Psoas muscle (tissue), 8 donors: ENCODE measurements around the gene HBP1. TPM values are rescaled to one million over a fixed set of nuclear protein-coding genes. Genes with fewer than 3 reads are reported as not detected.

ENCODE experiments used
- ATAC-seq, 4 donors: fragments of 200-7000 bp; cut with Tn5 transposase; one replicate each; pipeline ENCODE4 v1.9.1; 2020; ENCODE audit warnings: moderate library complexity in 3 of 4, mild to moderate bottlenecking in 2 of 4
- DNase-seq, 2 donors: peaks; one replicate each; pipeline ENCODE4 v3.0.0-alpha.2; 2020
- H3K27ac ChIP-seq: fragments of 200-600 bp; one replicate; pipeline ENCODE4 v1.8.0; 2022
- H3K27me3 ChIP-seq, 3 donors: fragments of 200-600 bp in 1 of 3; one replicate each; pipeline versions ENCODE4 v1.6.1 to v1.8.0; 2013 to 2022; ENCODE audit warnings: low read length in 2 of 3, mild to moderate bottlenecking in 2 of 3, moderate library complexity in 1 of 3; ENCODE audit not compliant: insufficient read depth in 3 of 3
- H3K36me3 ChIP-seq, 2 donors: fragments of 200-600 bp in 1 of 2; one replicate each; pipeline versions ENCODE4 v1.6.1 to v1.8.0; 2013 to 2022; ENCODE audit warnings: low read depth in 1 of 2, mild to moderate bottlenecking in 1 of 2, moderate library complexity in 1 of 2; ENCODE audit not compliant: insufficient read depth in 1 of 2
- H3K4me1 ChIP-seq: fragments of 200-600 bp; one replicate; pipeline ENCODE4 v1.8.0; 2022
- H3K4me3 ChIP-seq: fragments of 200-600 bp; one replicate; pipeline ENCODE4 v1.8.0; 2022; ENCODE audit warnings: mild to moderate bottlenecking
- H3K9me3 ChIP-seq: fragments of 200-600 bp; one replicate; pipeline ENCODE4 v1.8.0; 2022
- CTCF ChIP-seq: fragments of 200-600 bp; IDR thresholded peaks from one replicate; pipeline ENCODE4 v1.8.0; 2022; ENCODE audit warnings: antibody characterized with exemption
- WGBS, 3 donors: extraction: QIAGEN DNeasy Blood & Tissue Kit; methylation state at CpG; one replicate each; pipeline versions ENCODE4 v1.1.6 to v1.1.7; 2013; 5-methylcytosine and 5-hydroxymethylcytosine counted together
- intact Hi-C, 2 donors: fragments of 100-400 bp; cut with DNase I; formaldehyde crosslinking; loops; one replicate each; pipeline versions ENCODE4 v1.11.0 to v1.14.2; 2022
- polyA plus RNA-seq, 3 donors: library from polyadenylated mRNA; stranded (reverse); fragments of 200-250 nt; gene quantifications; one replicate each; pipeline ENCODE4 v1.2.3, GENCODE V29; 2013
- total RNA-seq, 4 donors: library from RNA; stranded (reverse); fragmentation: NEBNext Ultra II Directional in 2 of 4; extraction: Animal tissue kit (Norgen Biotek cat#: 25700) in 2 of 4; gene quantifications; one replicate each; pipeline versions ENCODE4 v1.2.1 to v1.2.4, GENCODE V29; 2021 to 2023
- donor health status: healthy with polysubstance abuse.
- donor health status: DM: no; HTN: no; CAD: no; lungs with moderate emphysema.
- donor health status: Bipolar disorder and iron deficiency.
- donor health status: healthy.
- donor health status: DM: yes; HTN: yes; CAD: no.
- donor health status: DM: no; HTN: no; CAD: no.
- donor health status: DM: no; HTN: no; CAD: no.
- donor health status: DM: yes; HTN: yes; CAD: no.

HBP1 gene
- total and polyA plus RNA-seq, 7 donors = 14.6 to 76.7 (median 69.5) TPM

DNA sequence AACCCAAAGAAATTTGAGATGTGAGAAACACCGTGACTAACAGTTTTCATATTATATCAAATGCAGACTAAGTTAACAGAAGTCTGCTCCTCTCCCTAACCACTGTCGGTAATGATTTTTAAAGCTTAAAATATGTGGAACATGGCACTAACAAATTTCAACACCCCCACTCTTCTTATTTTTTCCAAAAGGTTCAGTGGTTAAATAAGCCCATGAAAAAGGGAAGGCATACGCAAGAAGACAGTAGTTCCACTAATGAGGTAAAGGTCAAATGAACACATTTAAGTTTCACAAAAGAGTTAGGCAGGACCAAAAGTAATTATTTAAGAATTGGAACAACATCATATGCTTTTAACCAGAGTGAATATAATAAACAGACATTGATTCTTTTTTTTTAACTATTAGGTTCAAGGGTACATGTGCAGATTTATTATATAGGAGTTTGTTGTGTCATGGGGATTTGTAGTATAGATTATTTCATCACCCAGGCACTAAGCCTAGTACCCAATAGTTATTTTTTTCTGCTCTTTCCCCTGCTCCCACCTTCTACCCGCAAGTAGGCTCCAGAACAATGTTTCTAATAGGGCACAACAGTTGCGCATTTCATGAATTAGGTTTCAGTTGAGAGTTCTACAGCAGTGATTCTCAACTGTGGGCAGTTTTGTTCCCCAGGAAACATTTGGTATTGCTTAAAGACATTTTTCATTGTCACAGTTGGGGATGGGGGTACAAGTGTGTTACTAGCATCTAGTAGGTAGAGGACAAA lies 79.9 kb downstream of the HBP1 start:
- DNase-seq (no peak), ATAC-seq (no peak)
- Histone ChIP-seq H3K27ac (no peak overlapping the region), H3K4me1 (peaks cover 6% of the 10 kb centered on the region), H3K27me3 (no peaks in the 10 kb centered on the region), H3K36me3 (peaks cover 2 to 15% of the 10 kb centered on the region in 2 donors), H3K9me3 (no peaks in the 10 kb centered on the region), H3K4me3 (no peak overlapping the region)
- intact Hi-C loops = no loop called here
- WGBS, 3 donors = 87 to 94% (median 90%) methylated on average over 5 of the region's 5 CpGs
- no peak for TF ChIP-seq CTCF

DNA sequence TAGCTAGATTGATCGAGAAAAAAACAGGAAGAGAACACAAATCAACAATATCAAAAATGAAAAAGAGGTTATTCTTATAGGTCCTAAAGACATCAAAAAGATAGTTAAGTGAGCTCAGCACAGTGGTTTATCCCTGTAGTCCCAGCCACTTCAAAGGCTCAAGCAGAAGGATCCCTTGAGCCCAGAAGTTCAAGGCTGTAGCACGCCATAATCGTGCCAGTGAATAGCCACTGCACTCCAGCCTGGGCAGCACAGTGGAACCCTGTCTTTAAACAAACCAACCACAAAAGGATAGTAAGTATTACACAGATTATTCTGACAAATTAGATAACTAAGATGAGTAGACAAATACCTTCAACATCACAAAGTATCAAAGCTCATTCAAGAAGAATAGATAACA lies 83.2 kb downstream of the HBP1 start:
- no peak for DNase-seq
- intact Hi-C loops = no loop called here
- no peak for TF ChIP-seq CTCF
- Histone ChIP-seq H3K4me3 (no peak overlapping the region), H3K36me3 (peaks cover 2 to 10% of the 10 kb centered on the region in 2 donors), H3K27me3 (no peaks in the 10 kb centered on the region), H3K4me1 (peaks cover 16% of the 10 kb centered on the region), H3K27ac (no peak overlapping the region), H3K9me3 (no peaks in the 10 kb centered on the region)
- no peak for ATAC-seq
- WGBS, 3 donors = 93 to 96% (median 95%) methylated on average over 3 of the region's 3 CpGs

Other genes with a start within 250 kb of the HBP1 start
- 1 to 10 TPM; 1.3 to 2.5 (median 1.7) TPM for gene PRKAR2B, start 124.3 kb upstream of the HBP1 start, total RNA-seq
- 1 to 10 TPM; 1.4 to 3.5 (median 1.7) TPM for gene PRKAR2B, start 124.3 kb upstream of the HBP1 start, polyA plus RNA-seq